Measurements from ENCODE around the gene SPATA45.
A peak's percentile ranks its signal among the peaks of the same experiment; 100 is the strongest.
"Not testable (repeated sequence)": the region's sequence is repeated elsewhere in the genome, so short reads cannot be mapped to it uniquely, and the experiment has no call there.

SPATA45 gene

GRCh38 chr1:212858461-212859265, 11.2 kb upstream of the SPATA45 start:
- in situ Hi-C loops (cut with MboI; ENCODE audit: low pct_unique_long_range_greater_than_20kb, low sequenced_read_pairs, unreplicated experiment) = no loop called here
- no peak for TF ChIP-seq CTCF (IDR thresholded peaks at IDR 0.05; ENCODE audit: extremely low read depth, insufficient read depth, missing control alignments)
- DNase-seq (ENCODE audit: low spot score) = peak; percentile 51

GRCh38 chr1:212857992-212858460, 10.6 kb upstream of the SPATA45 start, which contains the start of gene FLVCR1:
Gene FLVCR1 (plus strand): TSS chr1:212858275. CDS start chr1:212858453, 178 bp downstream.
- in situ Hi-C loops (cut with MboI; ENCODE audit: low pct_unique_long_range_greater_than_20kb, low sequenced_read_pairs, unreplicated experiment) = no loop called here
- DNase-seq (ENCODE audit: low spot score) = peak; percentile 96
- no peak for TF ChIP-seq CTCF (IDR thresholded peaks at IDR 0.05; ENCODE audit: extremely low read depth, insufficient read depth, missing control alignments)

GRCh38 chr1:212856755-212857154, 9.3 kb upstream of the SPATA45 start:
- no peak for TF ChIP-seq CTCF (IDR thresholded peaks at IDR 0.05; ENCODE audit: extremely low read depth, insufficient read depth, missing control alignments)
- DNase-seq (ENCODE audit: low spot score) = no peak
- in situ Hi-C loops (cut with MboI; ENCODE audit: low pct_unique_long_range_greater_than_20kb, low sequenced_read_pairs, unreplicated experiment) = no loop called here

DNA sequence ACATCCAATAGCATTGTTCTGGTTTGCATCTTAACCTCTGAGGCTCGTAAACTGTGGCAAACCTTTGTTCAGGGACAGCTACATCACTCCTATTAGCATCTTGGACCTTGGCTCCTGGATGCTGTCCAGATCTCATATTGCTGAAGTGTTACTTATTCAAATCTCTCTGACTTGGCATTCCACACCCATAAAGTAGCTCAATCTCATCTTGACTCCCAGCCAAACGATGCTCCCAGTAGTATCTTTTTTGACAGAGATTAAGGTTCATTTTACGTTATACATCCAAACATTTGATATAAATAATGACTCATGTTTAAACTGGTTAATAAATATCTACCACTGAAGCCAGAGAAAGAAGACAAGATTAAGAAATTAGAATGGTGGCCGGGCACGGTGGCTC, 6.2 kb upstream of the SPATA45 start:
- no peak for TF ChIP-seq CTCF (IDR thresholded peaks at IDR 0.05; ENCODE audit: extremely low read depth, insufficient read depth, missing control alignments)
- in situ Hi-C loops (cut with MboI; ENCODE audit: low pct_unique_long_range_greater_than_20kb, low sequenced_read_pairs, unreplicated experiment) = no loop called here
- DNase-seq (ENCODE audit: low spot score) = no peak

DNA sequence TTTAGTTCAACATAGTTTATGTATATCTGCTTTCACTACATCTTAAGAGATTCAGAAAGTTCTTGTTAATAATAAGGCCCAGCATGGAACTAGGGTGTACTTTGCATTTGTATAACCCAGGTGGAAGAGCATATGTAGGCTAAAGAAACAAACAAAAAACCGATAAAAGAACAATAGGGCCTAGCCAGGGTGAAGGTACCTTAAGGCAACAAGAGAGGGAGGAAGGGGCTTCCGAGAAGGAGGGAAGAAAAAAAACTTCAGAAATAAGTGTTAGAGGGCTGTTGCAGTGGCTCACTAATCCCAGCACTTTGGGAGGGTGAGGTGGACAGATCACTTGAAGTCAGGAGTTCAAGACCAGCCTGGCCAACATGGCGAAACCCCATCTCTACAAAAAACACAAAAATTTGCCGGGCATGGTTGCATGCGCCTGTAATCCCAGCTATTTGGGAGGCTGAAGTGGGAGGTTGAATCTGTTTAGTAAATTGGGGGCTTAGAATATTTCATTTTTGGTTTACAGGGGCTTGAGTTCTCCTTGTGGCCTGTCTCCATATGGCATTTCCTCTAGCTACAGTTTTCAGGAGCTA, 4.7 kb upstream of the SPATA45 start:
- TF ChIP-seq CTCF (IDR thresholded peaks at IDR 0.05; ENCODE audit: extremely low read depth, insufficient read depth, missing control alignments) = no peak
- no peak for DNase-seq (ENCODE audit: low spot score)
- in situ Hi-C loops (cut with MboI; ENCODE audit: low pct_unique_long_range_greater_than_20kb, low sequenced_read_pairs, unreplicated experiment) = no loop called here

DNA sequence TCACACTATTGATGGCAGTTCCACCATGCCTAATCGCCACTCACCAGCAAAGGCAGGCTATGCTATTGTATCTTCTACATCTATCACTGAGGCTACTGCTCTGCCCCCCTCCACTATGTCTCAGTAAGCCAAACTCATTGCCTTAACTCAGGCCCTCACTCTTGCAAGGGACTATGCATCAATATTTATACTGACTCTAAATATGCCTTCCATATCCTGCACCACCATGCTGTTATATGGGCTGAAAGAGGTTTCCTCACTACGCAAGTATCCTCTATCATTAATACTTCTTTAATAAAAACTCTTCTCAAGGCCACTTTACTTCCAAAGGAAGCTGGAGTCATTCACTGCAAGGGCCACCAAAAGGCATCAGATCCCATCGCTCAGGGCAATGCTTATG, 2.9 kb downstream of the SPATA45 start:
- in situ Hi-C loops (cut with MboI; ENCODE audit: low pct_unique_long_range_greater_than_20kb, low sequenced_read_pairs, unreplicated experiment); DNase-seq (ENCODE audit: low spot score): not testable (repeated sequence)

- in situ Hi-C loops (cut with MboI; ENCODE audit: low pct_unique_long_range_greater_than_20kb, low sequenced_read_pairs, unreplicated experiment) = no loop called here
- DNase-seq (ENCODE audit: low spot score) = no peak
- no peak for TF ChIP-seq CTCF (IDR thresholded peaks at IDR 0.05; ENCODE audit: extremely low read depth, insufficient read depth, missing control alignments)
Observed at GRCh38 chr1:212838145-212838544, 9.3 kb downstream of the SPATA45 start.

DNA sequence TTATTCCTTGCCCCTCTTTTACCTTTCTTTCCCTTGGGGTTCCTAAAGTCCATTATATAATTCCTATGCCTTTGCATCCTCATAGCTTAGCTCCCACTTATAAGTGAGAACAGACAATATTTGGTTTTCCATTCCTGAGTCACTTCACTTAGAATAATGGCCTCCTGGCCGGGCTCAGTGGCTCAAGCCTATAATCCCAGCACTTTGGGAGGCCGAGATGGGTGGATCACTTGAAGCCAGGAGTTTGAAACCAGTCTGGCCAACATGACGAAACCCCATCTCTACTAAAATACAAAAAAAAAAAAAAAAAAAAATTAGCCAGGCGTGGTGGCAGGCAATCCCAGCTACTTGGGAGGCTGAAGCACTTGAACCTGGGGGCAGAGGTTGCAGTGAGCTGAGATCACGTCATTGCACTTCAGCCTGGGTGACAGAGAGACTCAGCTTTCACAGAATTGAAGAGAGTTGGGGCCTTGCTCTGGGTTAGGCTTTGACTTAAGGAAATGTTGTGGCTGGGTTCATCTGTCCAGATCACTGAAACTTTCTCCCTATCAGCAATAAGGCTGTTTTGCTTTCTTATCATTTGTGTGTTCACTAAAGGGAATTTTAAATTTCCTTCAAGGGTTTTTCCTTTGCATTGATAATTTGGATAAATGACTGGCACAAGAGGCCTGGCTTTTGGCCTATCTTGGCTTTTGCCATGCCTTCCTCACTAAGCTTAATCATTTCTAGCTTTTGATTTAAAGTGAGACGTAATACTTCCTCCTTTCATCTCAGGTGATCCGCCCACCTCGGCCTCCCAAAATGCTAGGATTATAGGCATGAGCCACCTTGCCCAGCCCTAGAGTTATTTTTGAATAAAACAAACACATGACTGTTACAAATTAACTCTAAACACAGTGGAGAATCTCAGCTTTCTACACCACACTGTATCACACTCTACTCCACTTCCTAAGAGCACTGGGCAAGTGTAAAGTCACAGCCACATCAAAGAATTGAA, 13.9 kb downstream of the SPATA45 start:
- peak; percentile 36 for DNase-seq (ENCODE audit: low spot score)
- in situ Hi-C loops (cut with MboI; ENCODE audit: low pct_unique_long_range_greater_than_20kb, low sequenced_read_pairs, unreplicated experiment) = not testable (repeated sequence)

Data from GM13977 (cell line).